Upper lobe of right lung (tissue), 1 donor: ENCODE data around the gene ARHGEF10L. TPM values are rescaled to one million over a fixed set of nuclear protein-coding genes. Genes with fewer than 3 reads are reported as not detected.

ENCODE experiments used
- ATAC-seq: fragments of 200-7000 bp; cut with Tn5 transposase; one replicate; pipeline ENCODE4 v1.9.1; 2020; ENCODE audit warnings: mild to moderate bottlenecking, moderate library complexity
- DNase-seq: peaks from one replicate; pipeline ENCODE4 v3.0.0-alpha.2; 2020
- H3K27ac ChIP-seq: fragments of 200-600 bp; one replicate; pipeline ENCODE4 v1.8.0; 2022
- H3K27me3 ChIP-seq: fragments of 200-600 bp; one replicate; pipeline ENCODE4 v1.8.0; 2022; ENCODE audit warnings: mild to moderate bottlenecking
- H3K36me3 ChIP-seq: fragments of 200-600 bp; one replicate; pipeline ENCODE4 v1.8.0; 2022
- H3K4me1 ChIP-seq: fragments of 200-600 bp; one replicate; pipeline ENCODE4 v1.8.0; 2022
- H3K4me3 ChIP-seq: fragments of 200-600 bp; one replicate; pipeline ENCODE4 v1.8.0; 2022; ENCODE audit warnings: mild to moderate bottlenecking
- H3K9me3 ChIP-seq: fragments of 200-600 bp; one replicate; pipeline ENCODE4 v1.8.0; 2022
- CTCF ChIP-seq: fragments of 200-600 bp; IDR thresholded peaks from one replicate; pipeline ENCODE4 v1.8.0; 2022; ENCODE audit warnings: antibody characterized with exemption
- intact Hi-C: fragments of 100-400 bp; cut with DNase I; formaldehyde crosslinking; loops from one replicate; pipeline ENCODE4 v1.11.0; 2022
- total RNA-seq: library from RNA; stranded (reverse); fragmentation: NEBNext Ultra II Directional; extraction: Animal tissue kit (Norgen Biotek cat#: 25700); gene quantifications from one replicate; pipeline ENCODE4 v1.2.1, GENCODE V29; 2021
- donor health status: DM: no; HTN: yes; CAD: no; lungs with severe emphysema.

ARHGEF10L gene
- total RNA-seq, 1 donor from 2014 or later = 34.1 TPM

DNA sequence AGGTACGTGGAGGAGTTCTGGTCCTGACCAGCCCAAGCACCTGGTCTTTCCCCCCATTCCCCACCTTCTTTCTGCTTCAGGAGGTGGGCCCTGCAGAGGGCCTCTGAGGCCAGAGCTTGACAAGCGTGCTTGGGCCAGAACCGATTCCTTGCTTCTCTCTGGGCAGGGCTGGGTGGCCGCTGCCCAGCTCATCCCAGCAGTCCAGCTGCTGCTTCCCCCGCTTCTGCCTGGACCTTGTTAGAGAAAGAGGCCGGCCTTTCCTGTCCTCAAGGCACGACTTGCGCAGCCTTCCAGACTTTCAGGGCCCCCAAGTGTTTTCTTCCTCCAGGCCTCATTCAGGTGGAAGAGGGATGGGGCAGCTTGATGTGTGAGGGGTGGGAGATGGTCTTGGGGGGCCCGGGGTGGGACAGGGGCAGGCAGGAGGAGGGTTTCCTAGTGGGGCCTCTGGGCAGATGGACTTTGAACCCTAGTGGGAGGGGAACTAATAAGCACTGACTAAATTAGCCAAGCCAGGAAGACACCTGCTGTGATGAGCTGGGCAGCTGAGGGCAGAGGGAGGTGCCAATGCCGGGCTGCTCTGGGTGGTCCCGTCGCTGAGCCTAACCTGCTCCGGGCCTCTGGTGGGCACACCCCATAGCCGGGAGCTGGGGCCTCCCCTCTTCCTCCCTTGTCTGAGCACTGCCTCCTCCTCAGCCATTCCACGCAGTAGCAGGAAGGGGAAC, 36.5 kb downstream of the ARHGEF10L start:
- DNase-seq = no peak

DNA sequence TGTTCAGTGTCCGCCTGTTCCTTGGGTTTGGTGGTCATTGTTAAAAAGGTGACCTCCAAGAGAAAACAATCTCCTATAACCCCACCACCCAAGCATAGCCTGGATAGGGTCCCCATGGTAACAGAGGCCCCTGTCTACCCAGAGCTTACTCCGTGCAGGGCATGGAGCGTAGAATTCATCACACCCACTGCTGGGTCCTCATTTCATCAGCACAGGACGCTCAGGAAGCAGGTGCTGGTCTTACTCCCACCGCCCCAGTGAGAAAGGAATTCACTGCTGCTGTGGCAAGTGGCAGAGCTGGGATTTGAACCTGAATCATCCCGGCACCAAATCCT, 37.0 kb downstream of the ARHGEF10L start:
- TF ChIP-seq CTCF = no peak
- no peaks in the 10 kb centered on the region for H3K27me3 ChIP-seq
- no peak overlapping the region for H3K27ac ChIP-seq
- intact Hi-C loops = no loop called here
- DNase-seq (no peak), ATAC-seq (no peak)
- no peaks in the 10 kb centered on the region for H3K4me1 ChIP-seq
- no peak overlapping the region for H3K4me3 ChIP-seq
- H3K9me3 ChIP-seq = no peaks in the 10 kb centered on the region
- H3K36me3 ChIP-seq = no peaks in the 10 kb centered on the region

More for the DNA sequence above, 36.5 kb downstream of the ARHGEF10L start:
- Histone ChIP-seq H3K27ac (no peak overlapping the region), H3K27me3 (no peaks in the 10 kb centered on the region), H3K4me3 (no peak overlapping the region), H3K36me3 (no peaks in the 10 kb centered on the region), H3K9me3 (no peaks in the 10 kb centered on the region), H3K4me1 (peaks cover 1% of the 10 kb centered on the region)
- no peak for TF ChIP-seq CTCF
- intact Hi-C loops = no loop called here
- ATAC-seq = no peak

- no peaks in the 10 kb centered on the region for H3K27me3 ChIP-seq
- H3K4me3 ChIP-seq = no peak overlapping the region
- no peaks in the 10 kb centered on the region for H3K4me1 ChIP-seq
- intact Hi-C loops = no loop called here
- ATAC-seq (no peak), DNase-seq (no peak)
- H3K27ac ChIP-seq = no peak overlapping the region
- no peaks in the 10 kb centered on the region for H3K36me3 ChIP-seq
- no peak for TF ChIP-seq CTCF
- no peaks in the 10 kb centered on the region for H3K9me3 ChIP-seq
Measured at GRCh38 chr1:17577907-17578297, 38.4 kb downstream of the ARHGEF10L start.

DNA sequence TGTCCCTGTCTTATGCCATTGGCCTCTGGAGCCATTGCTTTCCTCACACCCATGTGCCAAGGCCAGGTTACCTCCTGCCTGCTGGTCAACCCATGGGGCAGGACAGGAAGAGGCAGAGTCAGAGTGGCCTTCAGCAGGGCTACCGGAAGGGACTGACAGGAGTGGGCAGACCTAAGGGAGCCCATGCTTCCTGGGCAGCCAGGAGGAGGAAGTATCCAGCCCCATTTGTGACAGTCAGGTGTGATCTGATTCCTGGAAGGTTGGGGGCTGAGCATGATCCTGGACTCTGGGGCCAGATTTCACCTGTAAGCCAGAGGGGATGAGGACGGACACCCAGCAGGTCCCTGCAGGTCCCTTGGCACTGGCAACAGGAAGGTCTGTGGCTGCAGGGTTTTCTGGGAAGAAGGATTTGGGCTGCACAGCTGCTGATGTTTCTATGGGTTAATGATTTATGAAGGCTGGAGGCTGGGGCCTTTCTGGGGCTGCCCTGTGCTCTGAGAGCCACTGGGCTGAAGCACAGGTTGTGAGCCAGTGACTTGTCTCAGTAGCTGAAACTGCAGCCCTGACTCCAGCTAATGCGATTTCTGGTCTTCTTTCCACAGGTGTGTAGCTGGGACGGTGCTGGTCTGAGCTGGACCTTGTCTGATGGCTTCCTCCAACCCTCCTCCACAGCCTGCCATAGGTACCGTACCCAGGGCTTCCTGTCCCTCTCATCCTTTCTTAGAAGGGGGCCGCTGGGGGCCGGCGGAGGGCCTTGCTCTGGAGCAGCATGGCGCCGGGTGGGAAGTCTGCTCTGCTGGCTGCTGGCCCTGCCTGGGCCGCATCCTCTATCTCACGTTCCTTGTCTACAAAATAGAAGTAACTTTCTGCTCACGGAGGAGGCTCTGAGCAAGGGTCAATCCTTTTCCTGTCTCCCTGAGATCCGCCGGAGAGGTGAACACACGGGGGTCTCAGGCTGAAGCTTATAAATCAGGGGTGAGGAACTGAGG, 40.7 kb downstream of the ARHGEF10L start:
- ATAC-seq (peak; percentile 44), DNase-seq (peak; percentile 60)
- Histone ChIP-seq H3K9me3 (no peaks in the 10 kb centered on the region), H3K36me3 (no peaks in the 10 kb centered on the region), H3K4me3 (no peak overlapping the region), H3K27ac (no peak overlapping the region), H3K4me1 (no peaks in the 10 kb centered on the region), H3K27me3 (no peaks in the 10 kb centered on the region)
- TF ChIP-seq CTCF = no peak
- intact Hi-C loops = no loop called here

GRCh38 chr1:17581389-17582123, 42.1 kb downstream of the ARHGEF10L start:
- H3K4me3 ChIP-seq = no peak overlapping the region
- peaks cover 4% of the 10 kb centered on the region for H3K4me1 ChIP-seq
- ATAC-seq (no peak), DNase-seq (no peak)
- no peaks in the 10 kb centered on the region for H3K27me3 ChIP-seq
- H3K9me3 ChIP-seq = no peaks in the 10 kb centered on the region
- H3K27ac ChIP-seq = no peak overlapping the region
- no peaks in the 10 kb centered on the region for H3K36me3 ChIP-seq
- intact Hi-C loops = no loop called here
- no peak for TF ChIP-seq CTCF
